Esophagus squamous epithelium (tissue), 4 donors: Measurements from ENCODE around the gene LAMTOR2.

Source experiments
- POLR2A ChIP-seq, 4 donors: fragments of 450-650 bp; IDR thresholded peaks; one replicate each; pipeline ENCODE4 v1.6.1; 2017; ENCODE audit warnings: antibody characterized with exemption in 4 of 4, mild to moderate bottlenecking in 4 of 4, moderate library complexity in 3 of 4
- TF ChIP-seq, protein P1 (sequence below), 6 experiments: fragments of 450-650 bp in 4 of 6; fragments of 200-600 bp in 2 of 6; sonication (generic) in 2 of 6; IDR thresholded peaks; one replicate each; pipeline ENCODE4 v1.5.1; 2016 to 2019; ENCODE audit warnings: antibody characterized with exemption in 6 of 6, mild to moderate bottlenecking in 4 of 6, moderate library complexity in 4 of 6

DNA sequence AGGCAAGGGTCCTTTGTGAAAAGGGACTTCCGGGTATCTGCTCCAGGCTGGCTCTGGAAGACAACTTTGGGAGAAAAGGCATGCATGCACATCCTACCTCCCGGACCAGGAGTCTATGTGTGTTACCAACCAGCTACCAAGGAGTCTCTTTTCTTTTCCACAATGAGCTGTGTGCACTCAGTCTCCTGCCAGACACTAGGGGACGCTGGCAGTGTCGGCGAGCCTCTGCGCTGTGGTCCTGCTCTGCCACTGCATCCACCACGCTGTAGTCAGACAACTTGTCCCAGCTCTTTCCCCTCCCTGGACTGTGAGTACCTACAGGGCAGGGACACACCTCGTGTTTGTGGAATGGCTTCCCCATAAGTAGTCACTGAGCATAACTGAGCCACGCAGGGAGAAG lies 28.7 kb upstream of the LAMTOR2 start:
- TF ChIP-seq, protein P1, sequence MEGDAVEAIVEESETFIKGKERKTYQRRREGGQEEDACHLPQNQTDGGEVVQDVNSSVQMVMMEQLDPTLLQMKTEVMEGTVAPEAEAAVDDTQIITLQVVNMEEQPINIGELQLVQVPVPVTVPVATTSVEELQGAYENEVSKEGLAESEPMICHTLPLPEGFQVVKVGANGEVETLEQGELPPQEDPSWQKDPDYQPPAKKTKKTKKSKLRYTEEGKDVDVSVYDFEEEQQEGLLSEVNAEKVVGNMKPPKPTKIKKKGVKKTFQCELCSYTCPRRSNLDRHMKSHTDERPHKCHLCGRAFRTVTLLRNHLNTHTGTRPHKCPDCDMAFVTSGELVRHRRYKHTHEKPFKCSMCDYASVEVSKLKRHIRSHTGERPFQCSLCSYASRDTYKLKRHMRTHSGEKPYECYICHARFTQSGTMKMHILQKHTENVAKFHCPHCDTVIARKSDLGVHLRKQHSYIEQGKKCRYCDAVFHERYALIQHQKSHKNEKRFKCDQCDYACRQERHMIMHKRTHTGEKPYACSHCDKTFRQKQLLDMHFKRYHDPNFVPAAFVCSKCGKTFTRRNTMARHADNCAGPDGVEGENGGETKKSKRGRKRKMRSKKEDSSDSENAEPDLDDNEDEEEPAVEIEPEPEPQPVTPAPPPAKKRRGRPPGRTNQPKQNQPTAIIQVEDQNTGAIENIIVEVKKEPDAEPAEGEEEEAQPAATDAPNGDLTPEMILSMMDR (IDR thresholded peaks at IDR 0.05), result peak in 5 of 6 experiments; percentile 18 to 51 (median 40)
- TF ChIP-seq POLR2A (IDR thresholded peaks at IDR 0.05), result no peak
